ENCODE data around the gene TYK2.
A peak's percentile ranks its signal among the peaks of the same experiment; 100 is the strongest.
"Not testable (repeated sequence)": the region's sequence is repeated elsewhere in the genome, so short reads cannot be mapped to it uniquely, and the experiment has no call there.

The TYK2 gene

DNA sequence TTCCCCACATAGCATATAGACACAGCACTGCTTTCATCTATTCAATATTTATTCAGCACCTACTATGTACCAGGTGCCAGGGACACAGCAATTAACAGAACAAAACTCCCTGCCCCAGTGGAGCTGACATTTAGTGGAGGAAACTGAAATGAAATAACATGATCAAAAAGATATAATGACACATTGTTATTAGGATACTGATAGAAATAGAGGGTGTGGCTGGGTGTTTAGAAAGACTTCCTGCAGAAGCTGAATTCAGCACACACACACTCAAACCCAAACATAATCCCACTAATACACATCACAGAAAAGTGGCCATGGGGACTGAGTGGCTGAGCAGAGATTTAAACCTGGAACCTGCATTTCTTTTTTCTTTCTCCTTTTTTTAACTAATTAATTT lies 26.7 kb upstream of the TYK2 start:
- DNase-seq: no peak

DNA sequence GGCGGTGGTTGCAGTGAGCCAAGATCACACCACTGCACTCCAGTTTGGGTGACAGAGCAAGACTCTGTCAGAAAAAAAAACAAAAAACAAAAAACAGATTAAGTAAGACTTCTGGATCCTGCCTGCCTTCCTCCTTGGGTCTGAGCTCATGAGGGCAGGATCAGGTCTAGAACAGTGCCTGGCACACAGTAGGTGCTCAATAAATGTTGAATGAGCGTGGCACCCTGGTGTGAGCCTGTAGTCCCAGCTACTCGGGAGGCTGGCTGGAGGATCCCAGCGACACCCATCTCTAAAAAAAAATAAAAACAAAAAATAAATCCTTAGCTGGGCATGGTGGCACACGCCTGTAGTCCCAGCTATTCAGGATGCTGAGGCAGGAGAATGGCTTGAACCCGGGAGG lies 25.8 kb upstream of the TYK2 start:
- no peak for DNase-seq

DNA sequence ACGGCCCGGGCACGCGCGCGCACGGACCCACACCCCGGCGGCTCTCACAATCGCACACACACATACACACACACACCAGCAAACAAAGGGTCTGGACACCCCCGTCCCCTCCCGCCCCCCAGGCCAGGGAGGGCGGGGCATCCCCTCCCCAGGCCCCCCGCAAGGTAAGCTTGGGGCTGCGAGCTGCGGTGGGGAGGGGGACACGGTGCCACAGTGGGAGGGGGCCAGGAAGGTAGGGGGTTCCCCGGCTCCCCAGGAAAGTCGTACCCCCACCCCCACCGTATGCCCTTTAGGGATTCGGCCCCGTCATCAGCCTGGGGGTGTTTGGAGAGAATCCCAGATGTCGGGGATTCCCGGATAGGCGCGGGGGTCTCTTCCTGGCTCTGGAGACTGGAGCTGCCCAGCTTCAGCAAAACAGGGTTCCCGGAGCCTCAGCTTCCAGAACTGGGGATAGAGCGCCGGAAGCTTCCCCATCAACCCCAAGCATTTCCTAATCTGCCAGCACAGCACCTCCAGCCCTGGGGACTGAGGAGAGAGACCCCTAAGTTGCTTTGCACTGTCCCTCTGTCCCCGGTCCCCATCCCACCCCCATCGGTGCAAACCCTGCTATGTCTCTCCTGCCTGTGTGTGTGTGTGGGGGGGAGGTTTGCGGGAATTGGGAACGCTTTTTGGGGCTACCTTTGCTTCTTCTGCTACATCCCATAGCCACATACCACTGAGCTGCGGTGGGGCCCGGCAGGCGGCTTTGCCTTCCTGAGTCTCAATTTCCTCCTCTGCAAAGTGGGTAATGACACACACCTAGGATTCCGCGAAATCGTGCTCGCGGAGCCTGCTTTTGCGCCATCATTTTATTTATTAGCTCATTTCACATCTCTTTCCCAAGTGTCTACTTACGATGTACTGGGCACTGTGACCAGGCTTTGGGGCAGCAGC lies 24.8 kb upstream of the TYK2 start:
- peak; percentile 55 to 81 (median 62) for DNase-seq

- DNase-seq: peak; percentile 98 to 100 (median 99)
These were observed 23.0 kb upstream of the TYK2 start, which contains the start of gene CDC37 for GRCh38 chr19:10403137-10404021. TSS of gene CDC37 (minus strand) at chr19:10403542. CDS start at chr19:10403479, 63 bp downstream.

- DNase-seq: peak; percentile 50 to 68 (median 65)
These were observed 22.2 kb upstream of the TYK2 start for GRCh38 chr19:10402441-10403038.

- no peak for DNase-seq
These were observed 19.5 kb upstream of the TYK2 start for GRCh38 chr19:10399878-10400277.

GRCh38 chr19:10399340-10399739 lies 19.0 kb upstream of the TYK2 start:
- not testable (repeated sequence) for DNase-seq

DNA sequence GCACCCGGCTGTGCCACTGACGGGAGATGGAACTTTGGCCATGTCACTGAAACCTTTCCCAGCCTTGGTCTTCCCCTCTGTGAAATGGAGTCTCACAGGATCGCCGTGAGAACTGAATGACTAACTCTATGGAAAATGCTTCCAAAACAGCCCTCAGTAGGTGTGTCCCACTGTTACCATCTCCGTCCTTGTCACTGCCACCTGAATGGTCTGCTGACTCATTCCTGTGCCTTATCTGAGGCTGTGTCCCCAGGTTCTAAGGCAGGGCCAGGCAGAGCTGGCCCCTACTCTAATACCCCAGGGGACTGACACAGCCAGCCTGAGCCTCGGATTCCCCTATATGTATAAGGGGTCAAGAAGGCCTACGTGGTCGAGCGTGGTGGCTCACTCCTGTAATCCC lies 18.4 kb upstream of the TYK2 start:
- DNase-seq: no peak

GRCh38 chr19:10395917-10396316 lies 15.5 kb upstream of the TYK2 start:
- DNase-seq: no peak

GRCh38 chr19:10395436-10395835 lies 15.1 kb upstream of the TYK2 start:
- no peak for DNase-seq

DNA sequence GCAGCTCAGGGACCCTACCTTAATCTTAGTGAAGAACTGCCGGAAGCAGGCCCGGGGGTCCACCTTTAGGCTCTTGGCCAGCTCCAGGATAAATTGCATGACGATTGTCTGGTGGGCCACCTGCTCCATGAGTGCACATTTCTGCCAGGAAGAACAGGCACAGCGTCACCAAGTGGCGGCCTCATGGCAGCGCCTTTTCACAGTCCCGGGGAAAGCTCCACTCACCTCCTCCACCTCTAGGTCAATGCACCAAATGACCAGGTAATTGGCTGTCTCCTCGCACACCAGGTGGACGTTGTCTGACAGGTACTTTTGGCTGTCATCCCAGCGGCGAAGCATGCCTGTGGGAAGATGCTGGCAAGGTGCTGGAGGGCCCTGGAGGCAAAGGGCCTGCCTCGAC lies 14.6 kb upstream of the TYK2 start:
- no peak for DNase-seq

- DNase-seq: no peak
These were observed 12.8 kb upstream of the TYK2 start for GRCh38 chr19:10393137-10393536.

GRCh38 chr19:10392120-10392519 lies 11.7 kb upstream of the TYK2 start:
- DNase-seq: no peak

GRCh38 chr19:10390652-10391286 lies 10.4 kb upstream of the TYK2 start:
- DNase-seq: peak; percentile 76 to 85 (median 84)

GRCh38 chr19:10389863-10390262 lies 9.5 kb upstream of the TYK2 start:
- no peak for DNase-seq

- peak; percentile 84 to 93 (median 88) for DNase-seq
These were observed 8.6 kb upstream of the TYK2 start for GRCh38 chr19:10388957-10389356.

- no peak for DNase-seq
These were observed 4.2 kb upstream of the TYK2 start for GRCh38 chr19:10384580-10384979.

GRCh38 chr19:10383223-10383499 lies 2.8 kb upstream of the TYK2 start:
- not testable (repeated sequence) for DNase-seq

GRCh38 chr19:10379880-10380312 lies 476 bp downstream of the TYK2 start:
- DNase-seq: peak in 1 of 3 donors; percentile 35

DNA sequence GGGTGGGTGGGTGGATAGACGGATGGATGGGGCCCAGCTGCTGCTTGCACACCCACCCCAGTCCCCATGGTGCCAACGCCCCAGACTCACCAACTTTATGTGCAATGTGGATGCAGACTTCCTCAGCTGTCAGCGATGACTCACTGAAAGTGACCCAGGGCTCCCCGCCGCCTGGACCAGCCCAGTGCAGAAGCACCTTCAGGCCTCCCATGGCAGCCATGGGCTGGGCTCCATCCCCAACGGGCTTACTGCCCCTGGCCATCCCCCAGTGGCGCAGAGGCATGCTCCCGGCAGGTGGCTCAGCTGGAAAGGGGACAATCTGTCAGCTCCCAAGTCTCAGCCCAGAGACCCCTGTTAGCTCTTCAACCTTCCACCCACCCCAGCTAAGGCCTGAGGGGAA lies 2.2 kb downstream of the TYK2 start:
- peak in 2 of 3 donors; percentile 42 to 50 for DNase-seq

DNA sequence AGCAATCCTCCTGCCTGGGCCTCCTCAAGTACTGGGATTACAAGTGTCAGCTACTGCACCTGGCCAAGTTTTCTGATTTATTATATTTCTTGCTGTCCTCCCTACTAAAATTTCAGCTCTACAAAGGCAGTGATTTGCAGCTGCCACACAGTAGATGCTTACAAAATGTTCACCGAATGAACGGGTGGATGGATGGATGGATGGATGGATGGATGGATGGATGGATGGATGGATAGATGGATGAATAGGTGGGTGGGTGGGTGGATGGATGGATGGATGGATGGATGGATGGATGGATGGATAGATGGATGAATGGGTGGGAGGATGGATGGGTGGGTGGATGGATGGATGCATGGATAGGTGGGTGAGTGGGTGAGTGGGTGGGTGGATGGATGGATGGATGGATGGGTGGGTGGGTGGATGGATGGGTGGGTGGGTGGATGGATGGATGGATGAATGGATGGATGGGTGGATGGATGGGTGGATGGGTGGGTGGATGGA lies 3.2 kb downstream of the TYK2 start:
- DNase-seq: not testable (repeated sequence)

DNA sequence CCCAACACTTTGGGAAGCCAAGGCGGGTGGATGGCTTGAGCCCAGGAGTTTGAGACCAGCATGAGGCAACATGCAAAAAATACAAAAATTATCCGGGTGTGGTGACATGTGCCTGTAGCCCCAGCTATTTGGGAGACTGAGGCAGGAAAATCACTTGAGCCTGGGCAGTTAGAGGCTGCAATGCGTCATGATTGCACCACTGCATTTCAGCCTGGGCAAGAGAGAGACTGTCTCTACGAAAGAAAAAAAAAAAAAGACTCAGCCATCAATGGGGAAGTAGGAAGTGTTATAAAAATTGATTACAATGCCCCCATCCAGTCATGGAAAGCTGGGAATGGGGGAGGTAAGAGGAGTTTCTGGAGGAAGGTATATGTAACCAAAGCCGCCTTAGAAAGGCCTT lies 5.4 kb downstream of the TYK2 start:
- DNase-seq: peak in 2 of 3 donors; percentile 43 to 44

Measured in suppressor macrophage treated with lipopolysaccharide for 1 hour (primary cell).